HAP-1 (cell line): ENCODE data around the gene MBD2.

Experiments
- DNase-seq, 2 experiments: peaks; one replicate each; pipeline ENCODE4 v3.0.0-alpha.2; 2016 to 2020; ENCODE audit warnings: low spot score in 2 of 2
- H3K27me3 ChIP-seq: fragments of 250-450 bp; sonication (Bioruptor Pico); 2 replicates; pipeline ENCODE4 v1.5.1; 2020; ENCODE audit warnings: low read depth, mild to moderate bottlenecking, moderate library complexity
- H3K36me3 ChIP-seq: fragments of 250-450 bp; sonication (Bioruptor Pico); replicated peaks from 2 replicates; pipeline ENCODE4 v1.5.1; 2020; ENCODE audit warnings: mild to moderate bottlenecking
- H3K4me1 ChIP-seq: fragments of 250-450 bp; sonication (Bioruptor Pico); 2 replicates; pipeline ENCODE4 v1.5.1; 2020; ENCODE audit warnings: mild to moderate bottlenecking
- H3K4me3 ChIP-seq: fragments of 250-450 bp; sonication (Bioruptor Pico); 2 replicates; pipeline ENCODE4 v1.5.1; 2020; ENCODE audit warnings: mild to moderate bottlenecking, moderate library complexity
- H3K9me3 ChIP-seq: fragments of 250-450 bp; sonication (Bioruptor Pico); 2 replicates; pipeline ENCODE4 v1.5.1; 2020; ENCODE audit warnings: mild to moderate bottlenecking, moderate library complexity
- in situ Hi-C: fragments of 300-500 bp; cut with MboI; formaldehyde crosslinking; loops from 3 replicates; pipeline ENCODE4 v1.14.3; 2020; ENCODE audit warnings: low sequenced_read_pairs, inconsistent platforms, mixed read lengths

Gene MBD2

DNA sequence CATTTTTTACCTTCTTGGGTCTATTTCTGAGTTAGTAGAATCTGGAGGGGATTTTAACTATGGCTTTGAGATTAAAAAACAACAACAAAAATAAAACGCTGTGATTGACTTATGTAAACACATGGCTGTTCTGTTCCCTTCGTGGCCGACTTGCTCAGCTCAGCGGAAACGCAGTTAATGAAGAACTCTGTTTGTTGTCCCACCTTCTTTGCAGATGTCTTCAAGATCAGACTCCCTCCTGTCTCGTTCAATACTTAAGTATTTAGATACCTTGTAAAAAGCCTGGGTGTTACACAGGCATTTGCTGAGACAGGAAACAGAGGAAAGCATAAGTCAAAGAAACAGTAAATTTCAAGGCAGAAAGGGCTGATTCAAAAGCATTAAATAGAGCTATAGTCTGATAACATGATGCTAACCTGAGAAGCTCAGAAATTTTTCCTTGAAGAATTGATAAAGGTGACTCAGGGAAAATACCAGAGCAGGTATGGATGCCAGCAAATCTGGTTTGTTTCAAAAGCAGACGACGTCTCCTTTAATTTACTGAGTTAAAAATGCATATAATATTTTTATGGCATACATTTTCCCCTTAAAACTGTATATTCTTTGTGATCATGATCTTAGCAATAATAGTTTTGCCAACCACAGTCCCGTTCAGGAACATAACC lies 23.2 kb upstream of the MBD2 start:
- in situ Hi-C loops: no loop called here
- Histone ChIP-seq H3K9me3 (no peaks in the 10 kb centered on the region), H3K4me3 (no peak overlapping the region), H3K27me3 (no peaks in the 10 kb centered on the region), H3K4me1 (peaks cover 13% of the 10 kb centered on the region), H3K36me3 (no peaks in the 10 kb centered on the region)
- DNase-seq: no peak

DNA sequence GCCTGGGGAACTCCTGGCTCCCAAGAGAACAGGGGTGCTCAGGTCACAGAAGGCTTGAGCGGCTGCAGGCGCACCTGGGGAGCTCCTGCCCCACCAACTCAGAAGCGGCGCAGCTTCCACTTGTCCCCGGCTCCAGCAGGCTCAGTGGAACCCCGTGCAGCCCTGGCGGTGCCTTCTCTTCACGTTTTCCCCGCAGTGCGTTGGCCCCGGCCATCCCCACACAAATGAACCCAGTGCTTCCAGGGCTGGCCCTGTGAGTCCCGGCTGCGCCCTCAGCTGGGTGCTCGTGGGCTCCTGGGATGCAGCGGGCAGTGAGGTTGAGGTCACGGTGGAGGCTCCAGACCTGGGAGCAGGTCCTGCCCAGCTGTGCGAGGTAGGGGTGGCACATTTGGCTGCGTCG lies 17.9 kb upstream of the MBD2 start:
- H3K4me1 ChIP-seq: peaks cover 8% of the 10 kb centered on the region
- no peak for DNase-seq
- in situ Hi-C loops: no loop called here

DNA sequence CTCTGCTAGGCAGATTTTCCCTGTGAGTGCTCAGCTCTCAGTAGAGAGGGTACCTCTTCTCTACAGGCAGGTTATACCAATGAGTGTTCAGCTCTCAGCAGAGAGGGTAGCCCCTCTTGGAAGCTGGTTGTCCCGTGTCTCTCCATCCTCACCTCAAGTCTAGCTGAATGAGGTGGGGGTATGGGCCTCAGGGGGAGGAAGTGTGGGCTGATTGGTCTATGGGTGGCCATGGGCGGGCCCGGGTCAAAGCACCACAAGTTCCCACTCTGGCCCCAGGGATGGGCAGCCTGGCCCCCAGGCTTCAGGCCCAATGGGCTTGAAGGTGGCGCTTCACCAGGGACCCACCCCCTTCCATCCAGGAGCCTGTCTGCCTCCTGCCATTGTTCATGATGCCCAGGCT lies 17.0 kb upstream of the MBD2 start:
- Histone ChIP-seq H3K4me1 (no peaks in the 10 kb centered on the region; the same call in 1 of the 2 replicates), H3K4me3 (no peak overlapping the region), H3K36me3 (no peaks in the 10 kb centered on the region), H3K27me3 (no peaks in the 10 kb centered on the region), H3K9me3 (no peaks in the 10 kb centered on the region)
- in situ Hi-C loops: no loop called here
- DNase-seq: no peak

More for the DNA sequence above, 17.9 kb upstream of the MBD2 start:
- Histone ChIP-seq H3K4me3 (no peak overlapping the region), H3K36me3 (no peaks in the 10 kb centered on the region), H3K27me3 (no peaks in the 10 kb centered on the region), H3K9me3 (no peaks in the 10 kb centered on the region)

DNA sequence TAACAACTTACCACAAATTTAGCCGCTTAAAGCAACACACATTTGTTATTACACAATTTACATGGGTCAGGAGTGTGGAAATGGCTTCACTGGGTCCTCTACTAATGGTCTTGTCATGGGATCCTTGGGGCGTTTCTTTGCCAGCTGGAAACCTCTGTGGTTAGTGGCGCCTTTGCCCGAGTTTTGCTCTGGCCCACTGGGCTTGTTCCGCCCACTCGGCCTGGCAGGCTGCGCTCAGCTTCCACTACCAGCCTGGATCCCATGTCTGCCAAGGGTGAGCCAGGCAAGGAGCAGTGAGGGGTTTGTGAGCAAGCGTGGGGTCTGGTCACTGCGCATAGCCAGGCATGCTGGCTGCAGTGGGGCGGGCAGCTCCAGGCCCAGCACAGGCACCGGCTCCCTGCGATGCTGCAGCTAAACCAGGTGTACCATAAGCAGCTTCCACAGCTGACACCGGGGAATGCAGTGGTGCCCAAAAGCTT lies 16.2 kb upstream of the MBD2 start:
- Histone ChIP-seq H3K27me3 (no peaks in the 10 kb centered on the region), H3K9me3 (no peaks in the 10 kb centered on the region), H3K4me3 (no peak overlapping the region), H3K36me3 (no peaks in the 10 kb centered on the region), H3K4me1 (no peaks in the 10 kb centered on the region)
- in situ Hi-C loops: no loop called here
- no peak for DNase-seq

DNA sequence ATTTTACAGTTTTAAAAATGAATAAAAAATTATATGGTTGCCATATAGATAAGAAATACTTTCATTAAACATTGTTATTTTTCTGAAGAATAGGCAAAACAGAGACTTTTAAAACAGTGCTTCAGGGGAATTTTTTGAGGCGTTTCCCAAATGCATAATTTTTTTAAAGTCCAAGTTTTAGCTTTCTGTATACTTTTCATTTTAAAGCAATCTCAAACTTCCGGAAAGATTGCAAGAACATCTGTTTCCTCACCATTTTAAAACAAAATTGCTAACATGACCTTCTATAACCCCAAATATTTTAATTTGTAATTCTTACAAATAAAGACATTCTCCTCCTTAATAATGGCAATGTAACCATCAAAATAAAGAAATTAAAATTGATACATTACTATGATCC lies 15.1 kb upstream of the MBD2 start:
- Histone ChIP-seq H3K27me3 (no peaks in the 10 kb centered on the region), H3K4me3 (no peak overlapping the region), H3K9me3 (no peaks in the 10 kb centered on the region), H3K36me3 (no peaks in the 10 kb centered on the region), H3K4me1 (no peaks in the 10 kb centered on the region)
- in situ Hi-C loops: no loop called here
- DNase-seq: no peak

DNA sequence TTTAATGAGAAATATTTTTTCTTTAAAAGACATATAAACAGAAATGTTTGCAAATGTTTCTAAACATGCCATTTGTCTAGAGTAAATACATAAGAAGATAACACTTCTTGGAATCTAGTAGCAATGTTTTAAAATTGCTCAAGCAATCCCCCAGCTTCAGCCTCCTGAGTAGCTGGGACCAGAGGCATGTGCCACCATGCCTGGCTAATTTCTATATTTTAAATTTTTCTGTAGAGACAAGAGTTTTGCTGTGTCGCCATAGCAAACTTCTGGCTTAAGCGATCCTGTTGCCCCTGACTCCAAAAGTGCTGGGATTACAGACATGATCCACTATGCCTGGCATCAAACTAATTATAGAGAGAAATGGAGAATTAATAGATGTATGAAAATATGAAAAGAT lies 14.6 kb upstream of the MBD2 start:
- Histone ChIP-seq H3K9me3 (no peaks in the 10 kb centered on the region), H3K36me3 (no peaks in the 10 kb centered on the region), H3K4me3 (no peak overlapping the region), H3K27me3 (no peaks in the 10 kb centered on the region), H3K4me1 (no peaks in the 10 kb centered on the region)
- DNase-seq: no peak
- in situ Hi-C loops: no loop called here

DNA sequence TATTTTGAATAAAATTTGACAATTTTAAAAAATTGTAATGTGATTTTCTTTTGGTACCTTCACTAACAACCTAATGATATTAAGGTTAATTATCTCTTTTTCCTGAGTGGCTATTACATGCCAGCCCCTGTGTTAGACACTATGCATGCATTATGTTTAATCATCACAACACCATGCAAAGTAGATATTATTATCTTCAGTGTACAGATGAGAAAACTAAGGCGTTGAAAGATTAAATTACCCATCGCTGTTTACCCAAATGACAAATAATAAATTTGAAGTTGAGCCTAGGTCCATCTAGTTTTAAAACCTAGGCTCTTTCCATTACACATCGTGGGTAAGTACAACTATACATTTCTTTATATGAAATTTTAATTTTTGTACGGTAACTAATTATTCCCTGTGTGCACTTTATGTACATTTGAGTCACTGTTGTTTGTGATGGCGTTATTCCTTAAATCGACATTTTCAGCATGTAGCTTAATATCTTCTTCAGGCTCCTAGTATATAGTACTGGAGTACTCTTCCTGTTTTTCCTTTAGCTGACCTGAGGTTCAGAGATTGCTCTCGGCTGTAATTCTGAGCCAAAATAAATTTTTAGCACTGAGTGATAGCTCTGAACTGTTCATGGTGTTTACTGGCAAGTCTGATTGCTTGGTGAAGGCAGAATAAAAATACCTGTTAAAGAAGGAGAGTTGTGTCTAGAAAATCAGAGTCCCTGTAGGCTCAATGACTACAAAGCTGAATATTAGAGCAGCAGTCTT lies 13.9 kb upstream of the MBD2 start:
- in situ Hi-C loops: no loop called here
- Histone ChIP-seq H3K9me3 (no peaks in the 10 kb centered on the region), H3K36me3 (no peaks in the 10 kb centered on the region), H3K4me1 (no peaks in the 10 kb centered on the region), H3K4me3 (no peak overlapping the region), H3K27me3 (no peaks in the 10 kb centered on the region)
- DNase-seq: no peak

DNA sequence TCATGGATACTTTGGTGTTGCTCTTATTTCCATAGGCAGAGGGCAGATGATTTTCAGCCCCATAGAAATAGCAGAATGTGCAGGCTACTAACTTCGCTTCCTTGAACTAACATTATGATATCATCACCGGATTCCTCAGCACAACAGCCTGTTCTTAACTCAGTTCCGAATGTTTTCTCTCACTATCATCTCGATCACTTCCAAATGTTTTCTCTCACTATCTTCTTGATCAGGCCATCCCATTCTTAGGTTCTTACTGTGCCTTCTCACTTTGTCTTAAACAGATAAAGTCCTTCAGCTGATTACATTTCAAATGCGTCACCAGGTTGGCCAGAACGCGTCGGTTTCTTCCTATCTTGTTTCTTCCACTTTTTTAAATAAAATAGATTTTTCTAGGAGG lies 11.4 kb upstream of the MBD2 start:
- Histone ChIP-seq H3K36me3 (no peaks in the 10 kb centered on the region), H3K9me3 (no peaks in the 10 kb centered on the region), H3K4me3 (no peak overlapping the region), H3K4me1 (no peaks in the 10 kb centered on the region), H3K27me3 (no peaks in the 10 kb centered on the region)
- no peak for DNase-seq
- in situ Hi-C loops: no loop called here

DNA sequence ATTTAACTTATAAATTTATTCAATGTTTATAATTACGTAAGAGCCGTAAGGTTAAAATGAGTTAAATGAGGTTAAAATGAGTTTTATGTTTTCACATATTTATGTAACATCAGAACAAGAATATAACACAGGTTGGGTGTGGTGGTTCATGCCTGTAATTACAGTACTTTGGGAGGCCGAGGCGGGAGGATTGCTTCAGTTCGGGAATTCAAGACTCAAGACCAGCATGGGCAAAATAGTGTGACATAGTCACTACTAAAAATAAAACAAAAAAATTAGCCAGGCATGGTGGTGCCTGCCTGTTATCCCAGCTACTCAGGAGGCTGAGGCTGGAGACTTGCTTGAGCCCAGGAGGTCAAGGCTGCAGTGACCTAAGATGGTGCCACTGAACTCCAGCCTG lies 9.3 kb upstream of the MBD2 start:
- H3K27me3 ChIP-seq: no peaks in the 10 kb centered on the region
- in situ Hi-C loops: no loop called here
- no peak overlapping the region for H3K4me3 ChIP-seq
- no peaks in the 10 kb centered on the region for H3K9me3 ChIP-seq
- H3K4me1 ChIP-seq: no peaks in the 10 kb centered on the region
- H3K36me3 ChIP-seq: no peaks in the 10 kb centered on the region
- DNase-seq: no peak

DNA sequence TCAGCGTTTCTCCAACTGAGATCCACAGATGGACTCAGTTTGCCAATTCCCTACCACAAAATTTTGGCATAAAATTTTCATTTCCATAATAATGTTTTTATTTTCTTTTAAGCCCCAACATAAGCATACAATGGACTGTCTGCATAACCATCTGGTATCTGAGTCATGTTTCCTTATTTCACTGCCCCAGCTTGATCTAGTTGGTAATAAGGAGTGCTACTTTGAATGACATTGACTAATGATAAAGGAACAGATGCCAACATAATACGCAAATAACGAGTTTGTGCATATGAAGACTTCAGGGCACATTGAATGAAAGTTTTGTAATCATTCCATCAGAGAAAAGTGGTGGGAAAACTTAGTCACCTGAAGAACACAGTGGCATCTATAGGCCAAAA lies 8.8 kb upstream of the MBD2 start:
- in situ Hi-C loops: no loop called here
- no peak for DNase-seq

DNA sequence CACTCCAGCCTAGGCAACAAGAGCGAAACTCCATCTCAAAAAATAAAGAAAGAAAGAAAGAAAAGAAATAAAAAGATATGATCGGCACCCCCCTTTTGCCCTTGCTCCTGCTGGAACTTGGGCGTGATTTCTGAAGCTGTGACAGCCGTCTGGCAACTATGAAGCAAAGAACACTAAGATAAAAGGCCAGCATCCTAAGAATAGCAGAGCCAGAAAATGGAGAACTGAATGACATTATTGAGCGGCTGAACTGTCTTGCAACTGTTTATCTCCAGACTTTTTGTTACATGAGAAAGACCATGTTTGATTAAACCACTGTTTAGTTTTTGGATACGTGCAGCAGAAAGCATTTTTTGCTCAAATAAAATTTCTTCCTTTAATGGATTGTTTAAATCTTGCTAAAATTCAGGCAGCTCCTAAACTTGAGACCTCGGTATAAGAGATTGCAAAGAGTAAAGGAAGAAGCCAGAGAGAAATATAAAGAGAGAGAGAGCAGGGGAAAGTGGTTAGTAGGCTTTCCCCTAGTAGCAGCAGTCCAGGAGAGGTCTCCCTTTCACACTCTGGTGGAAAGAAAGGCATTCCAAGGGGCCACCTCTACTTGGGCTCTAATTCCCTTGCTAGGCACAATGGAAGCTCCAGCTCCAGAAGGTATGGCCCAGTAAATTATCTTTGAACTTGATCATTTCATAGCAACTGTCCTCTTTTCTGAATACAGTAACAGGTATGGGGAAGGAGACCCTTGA lies 8.2 kb upstream of the MBD2 start:
- in situ Hi-C loops: no loop called here
- no peak overlapping the region for H3K4me3 ChIP-seq
- no peaks in the 10 kb centered on the region for H3K27me3 ChIP-seq
- no peaks in the 10 kb centered on the region for H3K4me1 ChIP-seq
- no peaks in the 10 kb centered on the region for H3K36me3 ChIP-seq
- DNase-seq: no peak
- no peaks in the 10 kb centered on the region for H3K9me3 ChIP-seq

More for the DNA sequence above, 8.8 kb upstream of the MBD2 start:
- H3K27me3 ChIP-seq: no peaks in the 10 kb centered on the region
- H3K4me3 ChIP-seq: no peak overlapping the region
- H3K36me3 ChIP-seq: no peaks in the 10 kb centered on the region
- H3K4me1 ChIP-seq: no peaks in the 10 kb centered on the region
- H3K9me3 ChIP-seq: no peaks in the 10 kb centered on the region

DNA sequence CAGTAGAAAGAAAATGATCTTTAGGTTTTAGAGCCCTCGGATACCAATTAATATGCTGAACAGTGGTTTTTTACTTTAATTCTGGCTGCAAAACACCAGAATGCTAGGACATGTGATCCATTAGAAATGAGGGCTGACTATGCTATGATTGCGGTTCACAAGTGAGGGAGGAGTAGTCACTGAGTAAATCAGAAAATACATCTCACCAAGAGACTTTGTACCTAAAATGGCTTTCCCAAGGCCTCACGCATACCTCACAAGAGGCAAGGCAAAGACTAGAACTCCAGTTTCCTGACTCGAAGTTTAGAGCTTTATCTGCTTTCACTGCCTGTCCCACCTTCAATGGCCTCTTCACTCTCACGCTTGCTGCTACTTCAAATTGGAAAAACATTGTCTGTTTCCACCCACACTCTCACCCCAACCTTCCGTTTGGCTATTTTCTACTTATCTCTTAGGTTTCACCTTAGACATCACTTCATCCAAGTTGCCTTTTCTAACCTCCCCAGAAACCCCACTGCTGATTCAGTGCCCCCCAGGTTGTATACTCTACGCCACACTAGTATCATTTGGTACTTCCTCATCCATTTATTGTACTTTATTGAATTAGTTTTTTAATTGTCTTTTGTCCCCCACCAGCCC lies 5.1 kb upstream of the MBD2 start:
- no peak for DNase-seq
- Histone ChIP-seq H3K27me3 (no peaks in the 10 kb centered on the region), H3K4me1 (no peaks in the 10 kb centered on the region), H3K4me3 (no peak overlapping the region), H3K36me3 (no peaks in the 10 kb centered on the region), H3K9me3 (no peaks in the 10 kb centered on the region)
- in situ Hi-C loops: no loop called here

DNA sequence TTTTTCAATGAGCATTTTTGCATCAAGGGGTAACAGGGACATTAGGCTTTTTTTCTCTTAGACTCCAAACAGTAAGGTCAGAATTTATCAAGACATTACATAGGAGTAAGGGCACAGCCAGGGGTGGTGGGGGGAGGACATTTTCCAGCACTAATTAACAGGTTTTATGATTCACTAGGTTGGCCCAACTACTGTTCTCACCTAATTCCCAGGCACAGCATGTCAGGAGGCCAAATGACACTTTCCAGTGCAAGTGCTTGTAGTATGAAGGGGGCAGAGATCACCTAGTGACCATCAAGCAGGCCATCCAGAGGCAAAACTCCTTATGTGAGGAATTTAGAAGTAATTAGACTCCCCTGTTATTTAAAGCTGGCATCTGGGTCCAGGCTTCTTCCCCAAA lies 3.9 kb upstream of the MBD2 start:
- in situ Hi-C loops: no loop called here
- Histone ChIP-seq H3K9me3 (no peaks in the 10 kb centered on the region), H3K4me1 (no peaks in the 10 kb centered on the region), H3K4me3 (no peak overlapping the region), H3K36me3 (no peaks in the 10 kb centered on the region), H3K27me3 (no peaks in the 10 kb centered on the region)
- DNase-seq: no peak
